ENCODE results near the gene ADARB1. TPM values are rescaled to one million over a fixed set of nuclear protein-coding genes. Genes with fewer than 3 reads are reported as not detected.

ADARB1 gene
- total and polyA plus RNA-seq, 2 of the 8 experiments (the other 6 are each of a cell fraction or from before 2014, with no cell fraction given), result 4.7 to 14.9 TPM

- no peak for TF ChIP-seq TAF7 (optimal IDR thresholded peaks at IDR 0.05; ENCODE audit: borderline replicate concordance, low read depth, low read length)
- TF ChIP-seq CTBP2 (IDR thresholded peaks at IDR 0.05; ENCODE audit: borderline replicate concordance, insufficient read depth, insufficient read length, low read length), result no peak
- no peak for TF ChIP-seq SRF (IDR thresholded peaks at IDR 0.05; ENCODE audit: low read depth, low read length)
- TF ChIP-seq CREB1 (IDR thresholded peaks at IDR 0.05), result no peak
- no peak for TF ChIP-seq MAX (IDR thresholded peaks at IDR 0.05)
- TF ChIP-seq CHD7 (IDR thresholded peaks at IDR 0.05; ENCODE audit: insufficient replicate concordance, low read length), result no peak
- TF ChIP-seq USF2 (IDR thresholded peaks at IDR 0.05; ENCODE audit: low read length), result no peak
Measured at GRCh38 chr21:45225041-45225740, 150.8 kb downstream of the ADARB1 start (continued).

Measured in H1 (cell line).